SK-N-SH treated with all-trans-retinoic acid at 6 μM for 48 hours (cell line): Measurements from ENCODE around the gene DAAM2.

Source experiments
- ATAC-seq: fragments of 200-7000 bp; cut with Tn5 transposase; 3 replicates; pipeline ENCODE4 v1.9.1; 2020; ENCODE audit warnings: mild to moderate bottlenecking, moderate library complexity
- ARNTL ChIP-seq: fragments of 450-650 bp; formaldehyde crosslinking; IDR thresholded peaks from 2 replicates; pipeline ENCODE4 v1.5.0; 2020; ENCODE audit warnings: low read depth, mild to moderate bottlenecking, moderate library complexity, borderline replicate concordance
- BACH2 ChIP-seq: fragments of 250-450 bp; sonication (Bioruptor Pico); IDR thresholded peaks from 2 replicates; pipeline ENCODE4 v1.9.0; 2021; ENCODE audit warnings: mild to moderate bottlenecking, borderline replicate concordance
- CSDC2 ChIP-seq: fragments of 250-450 bp; sonication (Bioruptor Pico); IDR thresholded peaks from 2 replicates; pipeline ENCODE4 v1.5.0; 2020; ENCODE audit warnings: mild to moderate bottlenecking, moderate library complexity
- ESRRG ChIP-seq: fragments of 250-450 bp; sonication (Bioruptor Pico); IDR thresholded peaks from 2 replicates; pipeline ENCODE4 v1.6.1; 2021; ENCODE audit warnings: mild to moderate bottlenecking
- GLIS3 ChIP-seq: fragments of 250-450 bp; sonication (Bioruptor Pico); IDR thresholded peaks from 2 replicates; pipeline ENCODE4 v1.5.0; 2020; ENCODE audit warnings: mild to moderate bottlenecking, moderate library complexity
- ISL1 ChIP-seq: fragments of 250-450 bp; sonication (Bioruptor Pico); IDR thresholded peaks from 2 replicates; pipeline ENCODE4 v2.1.2; 2022; ENCODE audit warnings: mild to moderate bottlenecking, moderate library complexity
- OSR1 ChIP-seq: fragments of 250-450 bp; sonication (Bioruptor Pico); IDR thresholded peaks from 2 replicates; pipeline ENCODE4 v1.8.0; 2022; ENCODE audit warnings: moderate library complexity, mild to moderate bottlenecking, inconsistent platforms
- PPARA ChIP-seq: fragments of 250-450 bp; sonication (Bioruptor Pico); IDR thresholded peaks from 2 replicates; pipeline ENCODE4 v1.5.0; 2020; ENCODE audit warnings: mild to moderate bottlenecking, borderline replicate concordance
- SNAI2 ChIP-seq: fragments of 250-450 bp; sonication (Bioruptor Pico); IDR thresholded peaks from 2 replicates; pipeline ENCODE4 v1.5.0; 2020; ENCODE audit warnings: mild to moderate bottlenecking, moderate library complexity
- TOX ChIP-seq: fragments of 250-450 bp; sonication (Bioruptor Pico); IDR thresholded peaks from 2 replicates; pipeline ENCODE4 v1.8.0; 2021; ENCODE audit warnings: mild to moderate bottlenecking, moderate library complexity, borderline replicate concordance
- ZC3H10 ChIP-seq: fragments of 250-450 bp; sonication (Bioruptor Pico); IDR thresholded peaks from 2 replicates; pipeline ENCODE4 v1.5.1; 2021; ENCODE audit warnings: mild to moderate bottlenecking, moderate library complexity
- ZFP3 ChIP-seq: fragments of 250-450 bp; sonication (Bioruptor Pico); IDR thresholded peaks from 2 replicates; pipeline ENCODE4 v1.5.0; 2020; ENCODE audit warnings: mild to moderate bottlenecking, moderate library complexity
- ZFP30 ChIP-seq: fragments of 450-650 bp; formaldehyde crosslinking; IDR thresholded peaks from 2 replicates; pipeline ENCODE4 v1.5.0; 2022; ENCODE audit warnings: mild to moderate bottlenecking, moderate library complexity
- ZNF565 ChIP-seq: fragments of 450-650 bp; formaldehyde crosslinking; conservative IDR thresholded peaks from 2 replicates; pipeline ENCODE4 v1.5.0; 2020; ENCODE audit warnings: low read depth, mild to moderate bottlenecking, moderate library complexity
- ZNF70 ChIP-seq: fragments of 450-650 bp; formaldehyde crosslinking; IDR thresholded peaks from 2 replicates; pipeline ENCODE4 v1.5.0; 2020; ENCODE audit warnings: mild to moderate bottlenecking, moderate library complexity
- ZNF8 ChIP-seq: fragments of 450-650 bp; formaldehyde crosslinking; IDR thresholded peaks from 2 replicates; pipeline ENCODE4 v1.5.0; 2020; ENCODE audit warnings: mild to moderate bottlenecking, moderate library complexity
- TF ChIP-seq, protein P1 (sequence below): fragments of 250-450 bp; sonication (Bioruptor Pico); IDR thresholded peaks from 2 replicates; pipeline ENCODE4 v1.5.1; 2020; ENCODE audit warnings: low read depth, mild to moderate bottlenecking, moderate library complexity
- TF ChIP-seq, protein P2 (sequence below): fragments of 250-450 bp; sonication (Bioruptor Pico); IDR thresholded peaks from 2 replicates; pipeline ENCODE4 v1.5.1; 2021; ENCODE audit warnings: mild to moderate bottlenecking, moderate library complexity
- TF ChIP-seq, protein P3 (sequence below): fragments of 250-450 bp; sonication (Bioruptor Pico); IDR thresholded peaks from 2 replicates; pipeline ENCODE4 v1.5.0; 2020; ENCODE audit warnings: mild to moderate bottlenecking, moderate library complexity
- TF ChIP-seq, protein P4 (sequence below): fragments of 250-450 bp; sonication (Bioruptor Pico); IDR thresholded peaks from 2 replicates; pipeline ENCODE4 v1.8.0; 2020; ENCODE audit warnings: mild to moderate bottlenecking, moderate library complexity, borderline replicate concordance
- TF ChIP-seq, protein P5 (sequence below): fragments of 250-450 bp; sonication (Bioruptor Pico); IDR thresholded peaks from 2 replicates; pipeline ENCODE4 v1.8.0; 2021; ENCODE audit warnings: low read depth, mild to moderate bottlenecking, moderate library complexity, borderline replicate concordance

DAAM2 gene

DNA sequence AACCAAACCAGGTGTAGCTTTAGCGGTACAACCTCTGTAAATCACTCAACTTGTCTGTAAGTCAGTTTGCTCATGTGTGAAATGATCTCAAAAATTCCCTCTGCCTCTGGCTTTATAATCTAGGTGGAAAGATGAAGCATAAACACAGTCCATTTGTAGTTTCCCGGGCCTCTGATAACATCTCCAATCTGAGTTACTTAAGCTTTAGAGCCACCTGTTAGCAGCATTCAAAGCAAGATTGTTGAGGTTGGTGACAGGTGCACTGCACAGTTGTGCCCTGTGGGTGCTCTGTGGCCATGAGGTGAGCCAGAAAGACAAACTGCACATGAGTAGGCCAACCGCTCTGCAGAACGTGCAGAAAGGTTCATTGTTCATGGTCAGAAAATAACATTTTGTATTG lies 88.4 kb downstream of the DAAM2 start:
- no peak for ATAC-seq
- TF ChIP-seq ISL1, result no peak
- TF ChIP-seq ZNF8 (CRISPR knock-in tag), result no peak
- no peak for TF ChIP-seq ARNTL (CRISPR knock-in tag)
- no peak for TF ChIP-seq ZNF70 (CRISPR knock-in tag)
- TF ChIP-seq, protein P1, sequence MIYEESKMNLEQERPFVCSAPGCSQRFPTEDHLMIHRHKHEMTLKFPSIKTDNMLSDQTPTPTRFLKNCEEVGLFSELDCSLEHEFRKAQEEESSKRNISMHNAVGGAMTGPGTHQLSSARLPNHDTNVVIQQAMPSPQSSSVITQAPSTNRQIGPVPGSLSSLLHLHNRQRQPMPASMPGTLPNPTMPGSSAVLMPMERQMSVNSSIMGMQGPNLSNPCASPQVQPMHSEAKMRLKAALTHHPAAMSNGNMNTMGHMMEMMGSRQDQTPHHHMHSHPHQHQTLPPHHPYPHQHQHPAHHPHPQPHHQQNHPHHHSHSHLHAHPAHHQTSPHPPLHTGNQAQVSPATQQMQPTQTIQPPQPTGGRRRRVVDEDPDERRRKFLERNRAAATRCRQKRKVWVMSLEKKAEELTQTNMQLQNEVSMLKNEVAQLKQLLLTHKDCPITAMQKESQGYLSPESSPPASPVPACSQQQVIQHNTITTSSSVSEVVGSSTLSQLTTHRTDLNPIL, result no peak
- TF ChIP-seq ZFP30 (CRISPR knock-in tag), result no peak
- TF ChIP-seq TOX (CRISPR knock-in tag), result no peak
- no peak for TF ChIP-seq ZC3H10
- TF ChIP-seq ZFP3, result no peak
- TF ChIP-seq, protein P2, sequence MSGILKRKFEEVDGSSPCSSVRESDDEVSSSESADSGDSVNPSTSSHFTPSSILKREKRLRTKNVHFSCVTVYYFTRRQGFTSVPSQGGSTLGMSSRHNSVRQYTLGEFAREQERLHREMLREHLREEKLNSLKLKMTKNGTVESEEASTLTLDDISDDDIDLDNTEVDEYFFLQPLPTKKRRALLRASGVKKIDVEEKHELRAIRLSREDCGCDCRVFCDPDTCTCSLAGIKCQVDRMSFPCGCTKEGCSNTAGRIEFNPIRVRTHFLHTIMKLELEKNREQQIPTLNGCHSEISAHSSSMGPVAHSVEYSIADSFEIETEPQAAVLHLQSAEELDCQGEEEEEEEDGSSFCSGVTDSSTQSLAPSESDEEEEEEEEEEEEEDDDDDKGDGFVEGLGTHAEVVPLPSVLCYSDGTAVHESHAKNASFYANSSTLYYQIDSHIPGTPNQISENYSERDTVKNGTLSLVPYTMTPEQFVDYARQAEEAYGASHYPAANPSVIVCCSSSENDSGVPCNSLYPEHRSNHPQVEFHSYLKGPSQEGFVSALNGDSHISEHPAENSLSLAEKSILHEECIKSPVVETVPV (CRISPR knock-in tag), result no peak
- TF ChIP-seq BACH2, result no peak
- TF ChIP-seq, protein P3, sequence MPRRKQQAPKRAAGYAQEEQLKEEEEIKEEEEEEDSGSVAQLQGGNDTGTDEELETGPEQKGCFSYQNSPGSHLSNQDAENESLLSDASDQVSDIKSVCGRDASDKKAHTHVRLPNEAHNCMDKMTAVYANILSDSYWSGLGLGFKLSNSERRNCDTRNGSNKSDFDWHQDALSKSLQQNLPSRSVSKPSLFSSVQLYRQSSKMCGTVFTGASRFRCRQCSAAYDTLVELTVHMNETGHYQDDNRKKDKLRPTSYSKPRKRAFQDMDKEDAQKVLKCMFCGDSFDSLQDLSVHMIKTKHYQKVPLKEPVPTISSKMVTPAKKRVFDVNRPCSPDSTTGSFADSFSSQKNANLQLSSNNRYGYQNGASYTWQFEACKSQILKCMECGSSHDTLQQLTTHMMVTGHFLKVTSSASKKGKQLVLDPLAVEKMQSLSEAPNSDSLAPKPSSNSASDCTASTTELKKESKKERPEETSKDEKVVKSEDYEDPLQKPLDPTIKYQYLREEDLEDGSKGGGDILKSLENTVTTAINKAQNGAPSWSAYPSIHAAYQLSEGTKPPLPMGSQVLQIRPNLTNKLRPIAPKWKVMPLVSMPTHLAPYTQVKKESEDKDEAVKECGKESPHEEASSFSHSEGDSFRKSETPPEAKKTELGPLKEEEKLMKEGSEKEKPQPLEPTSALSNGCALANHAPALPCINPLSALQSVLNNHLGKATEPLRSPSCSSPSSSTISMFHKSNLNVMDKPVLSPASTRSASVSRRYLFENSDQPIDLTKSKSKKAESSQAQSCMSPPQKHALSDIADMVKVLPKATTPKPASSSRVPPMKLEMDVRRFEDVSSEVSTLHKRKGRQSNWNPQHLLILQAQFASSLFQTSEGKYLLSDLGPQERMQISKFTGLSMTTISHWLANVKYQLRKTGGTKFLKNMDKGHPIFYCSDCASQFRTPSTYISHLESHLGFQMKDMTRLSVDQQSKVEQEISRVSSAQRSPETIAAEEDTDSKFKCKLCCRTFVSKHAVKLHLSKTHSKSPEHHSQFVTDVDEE (CRISPR knock-in tag), result no peak
- TF ChIP-seq SNAI2 (CRISPR knock-in tag), result no peak
- no peak for TF ChIP-seq PPARA (CRISPR knock-in tag)
- no peak for TF ChIP-seq OSR1 (CRISPR knock-in tag)

DNA sequence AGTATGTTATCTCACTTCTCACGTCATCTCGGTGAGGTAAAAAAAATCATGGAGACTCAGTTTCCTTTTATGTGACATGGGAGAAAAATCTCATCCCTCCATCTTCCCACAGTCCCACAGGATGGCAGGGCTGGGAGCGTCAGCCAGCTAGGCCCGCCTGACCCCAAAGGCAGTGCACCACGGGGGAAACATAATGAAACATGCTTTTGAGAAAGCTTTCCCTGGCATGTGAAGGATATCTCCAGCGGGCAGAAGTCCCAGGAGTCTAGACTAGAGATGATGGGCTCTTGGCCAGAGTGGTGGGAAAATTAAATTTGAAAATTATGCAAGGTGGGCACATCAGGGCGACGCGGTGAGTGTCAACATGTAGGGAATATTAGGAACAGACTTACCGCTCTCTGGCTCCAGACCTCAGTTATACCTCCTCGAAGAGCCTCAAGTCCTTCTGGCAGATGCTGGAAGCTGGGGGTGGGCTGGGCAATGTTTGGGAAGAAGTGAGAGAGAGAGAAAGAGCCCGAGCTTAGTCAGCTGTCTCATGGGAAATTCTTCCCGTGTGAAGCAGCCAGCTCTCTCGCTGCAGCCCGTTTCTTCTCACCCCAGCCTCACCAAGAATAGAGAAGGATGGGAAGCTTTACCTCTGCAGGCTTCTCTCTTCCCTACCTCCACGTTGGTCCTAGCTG lies 89.8 kb downstream of the DAAM2 start:
- no peak for ATAC-seq

More for the DNA sequence above, 89.8 kb downstream of the DAAM2 start:
- no peak for TF ChIP-seq ISL1
- TF ChIP-seq PPARA (CRISPR knock-in tag), result no peak
- TF ChIP-seq OSR1 (CRISPR knock-in tag), result no peak
- TF ChIP-seq, protein P4, sequence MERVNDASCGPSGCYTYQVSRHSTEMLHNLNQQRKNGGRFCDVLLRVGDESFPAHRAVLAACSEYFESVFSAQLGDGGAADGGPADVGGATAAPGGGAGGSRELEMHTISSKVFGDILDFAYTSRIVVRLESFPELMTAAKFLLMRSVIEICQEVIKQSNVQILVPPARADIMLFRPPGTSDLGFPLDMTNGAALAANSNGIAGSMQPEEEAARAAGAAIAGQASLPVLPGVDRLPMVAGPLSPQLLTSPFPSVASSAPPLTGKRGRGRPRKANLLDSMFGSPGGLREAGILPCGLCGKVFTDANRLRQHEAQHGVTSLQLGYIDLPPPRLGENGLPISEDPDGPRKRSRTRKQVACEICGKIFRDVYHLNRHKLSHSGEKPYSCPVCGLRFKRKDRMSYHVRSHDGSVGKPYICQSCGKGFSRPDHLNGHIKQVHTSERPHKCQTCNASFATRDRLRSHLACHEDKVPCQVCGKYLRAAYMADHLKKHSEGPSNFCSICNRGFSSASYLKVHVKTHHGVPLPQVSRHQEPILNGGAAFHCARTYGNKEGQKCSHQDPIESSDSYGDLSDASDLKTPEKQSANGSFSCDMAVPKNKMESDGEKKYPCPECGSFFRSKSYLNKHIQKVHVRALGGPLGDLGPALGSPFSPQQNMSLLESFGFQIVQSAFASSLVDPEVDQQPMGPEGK, result no peak
- TF ChIP-seq CSDC2 (CRISPR knock-in tag), result no peak
- TF ChIP-seq, protein P2 (CRISPR knock-in tag), result no peak
- no peak for TF ChIP-seq ZNF8 (CRISPR knock-in tag)
- no peak for TF ChIP-seq SNAI2 (CRISPR knock-in tag)
- TF ChIP-seq ESRRG (CRISPR knock-in tag), result no peak
- TF ChIP-seq ZFP30 (CRISPR knock-in tag), result no peak
- no peak for TF ChIP-seq TOX (CRISPR knock-in tag)
- no peak for TF ChIP-seq BACH2
- TF ChIP-seq, protein P1, result no peak
- TF ChIP-seq ZFP3, result no peak
- no peak for TF ChIP-seq GLIS3 (CRISPR knock-in tag)
- TF ChIP-seq ZNF70 (CRISPR knock-in tag), result no peak
- no peak for TF ChIP-seq ZNF565
- TF ChIP-seq, protein P5, sequence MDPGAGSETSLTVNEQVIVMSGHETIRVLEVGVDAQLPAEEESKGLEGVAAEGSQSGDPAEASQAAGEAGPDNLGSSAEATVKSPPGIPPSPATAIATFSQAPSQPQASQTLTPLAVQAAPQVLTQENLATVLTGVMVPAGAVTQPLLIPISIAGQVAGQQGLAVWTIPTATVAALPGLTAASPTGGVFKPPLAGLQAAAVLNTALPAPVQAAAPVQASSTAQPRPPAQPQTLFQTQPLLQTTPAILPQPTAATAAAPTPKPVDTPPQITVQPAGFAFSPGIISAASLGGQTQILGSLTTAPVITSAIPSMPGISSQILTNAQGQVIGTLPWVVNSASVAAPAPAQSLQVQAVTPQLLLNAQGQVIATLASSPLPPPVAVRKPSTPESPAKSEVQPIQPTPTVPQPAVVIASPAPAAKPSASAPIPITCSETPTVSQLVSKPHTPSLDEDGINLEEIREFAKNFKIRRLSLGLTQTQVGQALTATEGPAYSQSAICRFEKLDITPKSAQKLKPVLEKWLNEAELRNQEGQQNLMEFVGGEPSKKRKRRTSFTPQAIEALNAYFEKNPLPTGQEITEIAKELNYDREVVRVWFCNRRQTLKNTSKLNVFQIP, result no peak
- no peak for TF ChIP-seq ZC3H10
- TF ChIP-seq, all 23 proteins: peak for 0
